ENCODE results near the gene CREB5.

DNA sequence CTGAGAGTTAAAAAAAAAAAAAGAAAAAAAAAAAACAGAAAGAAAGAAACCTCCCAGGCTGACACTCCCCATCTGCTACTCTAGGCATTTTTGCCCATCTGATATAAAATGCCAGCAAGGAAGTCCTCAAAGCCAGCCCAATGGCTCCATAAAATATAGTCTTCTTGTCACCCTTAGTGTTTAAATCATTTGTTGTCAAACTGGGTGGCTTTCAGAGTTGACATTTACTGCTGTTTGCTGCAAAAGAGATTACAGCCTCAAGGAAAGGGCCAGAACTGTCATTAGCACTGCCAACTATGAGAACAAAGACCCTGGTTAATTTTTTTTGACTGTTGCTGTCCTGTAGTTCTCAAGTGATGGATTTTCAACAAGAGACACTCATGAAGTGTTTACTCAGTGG is 459.3 kb downstream of the CREB5 start:
- TF ChIP-seq, protein P1, sequence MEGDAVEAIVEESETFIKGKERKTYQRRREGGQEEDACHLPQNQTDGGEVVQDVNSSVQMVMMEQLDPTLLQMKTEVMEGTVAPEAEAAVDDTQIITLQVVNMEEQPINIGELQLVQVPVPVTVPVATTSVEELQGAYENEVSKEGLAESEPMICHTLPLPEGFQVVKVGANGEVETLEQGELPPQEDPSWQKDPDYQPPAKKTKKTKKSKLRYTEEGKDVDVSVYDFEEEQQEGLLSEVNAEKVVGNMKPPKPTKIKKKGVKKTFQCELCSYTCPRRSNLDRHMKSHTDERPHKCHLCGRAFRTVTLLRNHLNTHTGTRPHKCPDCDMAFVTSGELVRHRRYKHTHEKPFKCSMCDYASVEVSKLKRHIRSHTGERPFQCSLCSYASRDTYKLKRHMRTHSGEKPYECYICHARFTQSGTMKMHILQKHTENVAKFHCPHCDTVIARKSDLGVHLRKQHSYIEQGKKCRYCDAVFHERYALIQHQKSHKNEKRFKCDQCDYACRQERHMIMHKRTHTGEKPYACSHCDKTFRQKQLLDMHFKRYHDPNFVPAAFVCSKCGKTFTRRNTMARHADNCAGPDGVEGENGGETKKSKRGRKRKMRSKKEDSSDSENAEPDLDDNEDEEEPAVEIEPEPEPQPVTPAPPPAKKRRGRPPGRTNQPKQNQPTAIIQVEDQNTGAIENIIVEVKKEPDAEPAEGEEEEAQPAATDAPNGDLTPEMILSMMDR (IDR thresholded peaks at IDR 0.05), result no peak
- no peak for TF ChIP-seq POLR2A (IDR thresholded peaks at IDR 0.05)

Data from breast epithelium (tissue), 3 donors.